ENCODE measurements around the gene ZNHIT1.
"Not testable (repeated sequence)": the region's sequence is repeated elsewhere in the genome, so short reads cannot be mapped to it uniquely, and the experiment has no call there.

Gene ZNHIT1

GRCh38 chr7:101189109-101189508 lies 28.9 kb upstream of the ZNHIT1 start:
- no peak for DNase-seq

DNA sequence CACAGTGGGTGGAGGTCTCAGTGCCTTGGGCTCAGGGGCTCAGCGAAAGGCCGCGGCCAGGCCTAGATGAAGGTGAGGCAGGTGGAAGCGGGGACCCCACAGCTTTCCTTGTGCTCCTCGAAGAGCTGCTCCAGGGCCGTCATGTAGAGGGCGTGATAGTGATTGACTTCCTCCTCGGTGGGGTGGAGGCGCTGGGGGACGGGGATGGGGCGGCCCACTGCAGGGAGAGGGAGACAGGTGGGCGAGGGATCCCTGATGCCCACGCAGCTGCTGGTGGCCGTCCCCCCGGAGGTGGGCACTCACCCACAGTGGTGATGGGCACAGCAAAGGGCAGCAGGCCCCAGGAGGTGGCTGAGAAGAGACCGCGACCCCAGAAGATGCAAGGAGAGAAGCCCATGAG lies 22.1 kb upstream of the ZNHIT1 start:
- no peak for DNase-seq

GRCh38 chr7:101197991-101198390 lies 20.0 kb upstream of the ZNHIT1 start:
- no peak for DNase-seq

DNA sequence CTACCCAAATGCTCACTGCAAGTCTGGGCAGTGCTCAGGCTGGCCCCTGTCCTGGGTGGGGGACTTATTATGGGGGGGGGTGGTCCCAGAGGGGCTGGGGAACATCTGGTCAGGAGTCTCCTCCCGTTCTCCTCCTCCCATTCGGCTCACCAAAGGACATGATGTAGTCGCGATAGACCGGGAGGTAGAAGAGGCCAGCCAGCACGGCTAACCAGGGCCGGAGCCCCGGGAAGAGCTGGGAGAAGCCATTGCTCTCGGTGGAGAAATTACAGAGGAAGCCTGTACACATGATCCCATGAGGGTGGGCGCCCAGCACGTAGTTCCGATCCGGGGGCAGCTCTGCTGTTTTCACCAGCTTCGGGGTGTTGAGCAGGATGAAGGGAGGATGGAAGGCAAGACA lies 19.5 kb upstream of the ZNHIT1 start:
- DNase-seq = no peak

DNA sequence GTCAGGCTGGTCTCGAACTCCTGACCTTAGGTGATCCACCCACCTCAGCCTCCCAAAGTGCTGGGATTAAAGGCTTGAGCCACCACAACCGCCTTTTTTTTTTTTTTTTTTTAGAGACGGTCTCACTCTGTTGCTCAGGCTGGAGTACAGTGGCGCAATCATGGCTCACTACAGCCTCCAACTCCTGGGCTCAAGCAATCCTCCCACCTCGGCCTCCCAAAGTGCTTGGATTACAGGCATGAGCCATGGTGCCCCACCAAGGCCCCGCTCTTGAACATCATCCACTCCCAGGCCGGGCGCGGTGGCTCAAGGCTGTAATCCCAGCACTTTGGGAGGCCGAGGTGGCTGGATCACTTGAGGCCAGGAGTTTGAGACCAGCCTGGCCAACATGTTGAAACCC lies 18.4 kb upstream of the ZNHIT1 start:
- not testable (repeated sequence) for DNase-seq

- DNase-seq = no peak
These were observed 17.5 kb upstream of the ZNHIT1 start for GRCh38 chr7:101200504-101200861.

DNA sequence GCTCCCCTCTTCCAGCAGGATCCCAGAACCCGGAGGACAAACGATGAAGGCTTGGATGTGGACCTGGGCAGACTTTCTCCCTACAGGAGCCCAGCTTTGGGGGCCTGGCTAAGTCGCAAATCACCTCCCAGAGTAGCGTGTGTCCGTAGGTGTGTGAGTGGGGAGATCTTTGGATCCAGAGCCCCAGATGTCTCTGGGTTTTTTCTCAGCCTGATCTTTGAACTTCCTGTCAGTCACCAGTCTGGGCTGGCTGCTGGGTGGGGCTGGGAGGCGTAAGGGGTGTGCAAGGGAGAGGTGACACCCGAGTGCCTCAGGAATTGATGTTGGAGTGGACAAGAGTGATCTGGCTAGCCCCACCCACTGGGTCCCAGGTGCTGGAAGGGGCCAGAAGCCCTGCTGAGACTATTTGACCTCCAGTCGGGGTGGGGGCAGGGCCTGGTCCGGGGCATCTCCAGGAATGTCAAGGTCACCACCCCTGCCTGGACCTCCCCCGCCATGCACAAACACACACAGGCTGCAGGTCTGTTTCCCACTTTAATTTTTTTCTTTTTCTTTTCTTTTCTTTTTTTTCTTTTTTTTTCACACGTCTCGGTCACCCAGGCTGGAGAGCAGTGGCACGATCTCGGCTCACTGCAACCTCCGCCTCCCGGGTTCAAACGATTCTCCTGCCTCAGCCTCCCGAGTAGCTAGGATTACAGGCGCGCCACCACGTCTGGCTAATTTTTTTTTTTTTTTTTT lies 16.9 kb upstream of the ZNHIT1 start, which contains the start of gene MOGAT3:
MOGAT3 (minus strand) TSS at position 175 of the 738 bp plus-strand sequence. CDS start 182 bp downstream, outside the sequence.
- no peak for DNase-seq

DNA sequence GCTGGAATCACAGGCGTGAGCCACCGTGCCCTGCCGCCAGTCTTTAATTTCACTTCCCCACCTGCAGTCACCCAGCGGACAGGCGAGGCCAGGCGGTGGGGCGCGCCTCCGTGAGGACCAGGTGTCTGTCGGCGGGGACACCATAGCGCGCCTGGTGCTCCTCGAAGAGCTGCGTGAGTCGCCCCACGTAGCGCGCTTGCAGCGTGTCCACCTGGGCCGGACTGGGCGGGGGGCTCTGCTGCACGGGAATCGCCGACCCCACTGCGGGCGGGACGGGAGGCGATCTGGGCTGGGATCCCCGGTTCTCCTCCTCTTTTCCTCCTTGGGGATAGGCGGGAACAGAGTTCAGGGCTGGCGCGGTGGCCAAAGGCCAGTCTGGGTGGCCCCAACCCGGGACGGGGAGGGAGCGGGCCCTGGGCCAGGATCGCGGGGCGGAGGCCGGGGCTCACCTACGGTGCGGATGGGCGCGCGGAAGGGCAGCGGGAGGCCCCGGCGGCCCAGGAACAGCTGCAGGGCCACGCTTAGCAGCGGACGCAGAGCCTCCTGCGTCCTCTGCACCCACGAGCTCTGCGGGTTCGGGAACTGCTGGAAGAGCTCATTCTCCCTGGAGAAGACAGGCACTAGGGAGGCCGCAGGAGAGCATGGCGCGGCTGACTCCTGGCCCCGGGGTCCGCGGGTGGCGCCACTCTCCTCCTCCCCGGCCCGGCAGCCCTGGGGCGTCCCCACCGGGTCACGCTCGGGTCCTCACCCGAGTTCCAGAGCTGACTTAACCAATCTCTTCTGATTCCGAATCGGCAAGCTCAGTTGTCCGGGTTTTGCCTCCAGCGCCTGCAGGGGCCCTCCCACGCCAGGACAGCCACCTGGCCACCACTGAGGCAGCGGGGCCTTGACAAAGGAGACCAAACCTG lies 16.0 kb upstream of the ZNHIT1 start:
- DNase-seq = no peak

DNA sequence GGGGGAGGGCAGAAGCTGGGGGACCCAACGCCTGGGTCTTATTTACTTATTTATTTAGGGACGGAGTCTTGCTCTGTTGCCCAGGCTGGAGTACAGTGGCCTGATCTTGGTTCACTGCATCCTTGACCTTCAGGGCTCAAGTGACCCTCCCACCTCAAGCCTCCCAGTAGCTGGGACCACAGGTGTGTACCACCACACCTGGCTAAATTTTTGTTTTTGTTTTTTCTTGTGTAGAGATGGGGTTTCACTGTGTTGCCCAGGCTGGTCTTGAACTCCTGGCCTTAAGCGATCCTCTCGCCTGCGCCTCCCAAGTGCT lies 15.4 kb upstream of the ZNHIT1 start:
- no peak for DNase-seq

- not testable (repeated sequence) for DNase-seq
These were observed 13.9 kb upstream of the ZNHIT1 start for GRCh38 chr7:101203740-101204738.

DNA sequence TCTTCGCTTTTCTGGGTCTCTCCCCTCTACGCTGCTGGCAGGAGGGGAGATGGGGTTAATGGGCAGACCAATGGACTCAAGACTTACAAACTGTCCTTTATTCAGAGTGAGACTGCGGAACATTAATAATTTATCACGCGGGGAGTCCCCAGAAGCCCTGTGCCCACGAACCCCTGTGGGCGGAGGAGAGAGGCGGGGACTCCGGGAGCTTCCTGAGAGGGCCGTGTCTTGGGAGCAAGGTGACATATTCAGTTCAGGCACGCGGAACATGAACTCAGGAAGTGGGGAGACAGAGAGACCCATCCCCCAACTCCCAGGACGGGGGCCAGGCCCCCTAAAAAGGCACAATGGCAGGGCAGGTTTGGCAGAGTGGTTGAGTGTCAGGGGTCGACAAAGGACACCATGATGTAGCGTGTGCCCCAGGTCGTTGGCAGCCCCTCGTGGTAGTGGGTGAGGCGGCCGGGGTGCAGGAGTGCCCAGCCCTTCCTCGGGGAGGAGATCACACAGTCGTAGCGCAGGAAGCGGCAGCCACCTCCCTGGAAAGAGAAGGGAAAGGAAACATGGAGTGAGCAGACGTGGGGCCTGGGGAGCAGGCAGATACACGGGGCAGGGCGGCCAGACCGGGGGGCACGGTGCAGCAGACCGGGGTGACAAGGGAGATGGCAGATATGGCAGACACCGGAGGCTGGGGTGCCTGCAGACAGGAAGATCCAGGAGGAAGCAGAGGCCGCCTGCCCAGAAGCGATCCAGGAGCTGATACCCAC lies 11.9 kb upstream of the ZNHIT1 start:
- no peak for DNase-seq

DNA sequence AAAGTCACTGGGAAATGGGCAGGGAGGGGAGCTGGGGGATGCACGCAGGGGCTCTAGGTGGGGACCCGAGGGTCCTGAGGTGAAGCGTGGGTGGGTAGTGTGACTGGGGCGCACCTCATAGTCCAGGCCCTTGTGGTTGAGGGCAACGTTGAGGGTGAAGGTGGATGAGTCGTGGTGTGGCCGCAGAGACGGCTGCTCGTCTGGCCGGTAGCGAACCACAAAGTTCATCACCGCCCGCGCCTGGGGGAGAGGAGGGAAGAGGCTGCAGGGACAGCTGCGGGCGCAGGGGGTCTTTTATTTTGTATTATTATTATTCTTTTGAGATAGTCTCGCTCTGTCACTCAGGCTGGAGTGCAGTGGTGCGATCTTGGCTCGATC lies 11.3 kb upstream of the ZNHIT1 start:
- no peak for DNase-seq

GRCh38 chr7:101207459-101207858 lies 10.5 kb upstream of the ZNHIT1 start:
- DNase-seq = no peak

DNA sequence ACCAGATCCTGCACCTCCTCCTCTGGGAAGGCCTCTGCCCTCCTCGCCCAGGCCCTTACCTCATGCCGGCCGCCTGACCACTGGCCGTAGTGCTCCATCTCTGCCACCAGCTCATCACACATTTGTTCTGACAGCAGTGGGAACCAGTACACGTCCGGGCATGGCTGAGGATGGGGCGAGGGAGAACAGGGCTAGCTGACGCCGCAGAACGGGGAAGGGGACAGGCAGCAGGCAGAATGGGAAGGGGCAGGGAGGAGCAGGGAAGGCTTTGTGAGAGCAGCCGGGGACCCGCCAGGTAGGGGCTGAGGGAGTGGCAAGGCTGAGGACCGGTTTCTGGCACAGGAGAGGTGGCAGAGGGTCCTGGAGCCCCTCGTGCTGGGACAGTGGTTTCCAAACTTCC lies 9.2 kb upstream of the ZNHIT1 start:
- no peak for DNase-seq

- DNase-seq = no peak
These were observed 7.8 kb upstream of the ZNHIT1 start for GRCh38 chr7:101210143-101210542.

GRCh38 chr7:101211501-101211900 lies 6.5 kb upstream of the ZNHIT1 start:
- DNase-seq = no peak

GRCh38 chr7:101212014-101212413 lies 6.0 kb upstream of the ZNHIT1 start:
- DNase-seq = no peak

DNA sequence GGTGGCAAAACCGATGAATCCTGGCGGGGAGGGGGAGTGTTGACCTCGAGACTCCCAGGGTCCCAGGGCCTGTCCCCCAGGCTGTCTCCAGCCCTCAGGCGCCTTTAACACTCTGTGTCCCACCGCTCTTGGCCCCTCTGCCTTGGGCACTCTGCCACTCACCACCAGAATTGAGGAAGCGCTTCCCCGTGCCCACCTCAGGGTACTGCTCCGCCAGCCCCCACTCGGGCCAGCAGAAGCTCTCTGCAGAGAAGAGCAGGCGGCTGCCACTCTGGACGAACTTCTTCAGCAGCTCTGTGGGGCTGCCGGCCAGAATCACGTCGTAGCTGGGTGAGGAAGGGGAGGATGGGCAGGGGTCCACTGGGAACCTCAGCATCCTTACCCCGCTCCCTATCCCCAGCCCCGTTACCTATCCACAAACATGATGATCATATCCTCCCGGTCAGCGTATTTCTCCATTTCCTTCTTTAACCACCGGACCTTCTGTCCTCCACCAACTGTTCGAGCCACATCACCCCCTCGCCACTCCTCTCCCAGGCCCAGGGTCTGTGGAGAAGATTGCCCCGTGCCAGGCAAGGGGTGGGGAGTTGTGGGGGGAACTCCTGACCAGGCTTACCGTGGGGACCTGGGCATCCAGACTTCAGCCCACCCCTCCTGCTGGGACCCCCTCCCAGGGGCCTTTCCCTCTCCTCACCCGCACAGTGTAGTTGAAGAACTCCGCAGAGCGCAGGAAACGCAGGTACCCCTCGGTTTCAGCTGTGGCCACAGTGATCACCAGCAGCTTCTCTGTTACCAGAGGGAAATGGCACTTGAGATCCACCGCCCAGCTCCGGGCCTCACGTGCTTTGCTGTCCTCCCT lies 1.7 kb upstream of the ZNHIT1 start:
- no peak for DNase-seq

GRCh38 chr7:101216860-101217387 lies 1.0 kb upstream of the ZNHIT1 start:
- DNase-seq = no peak

GRCh38 chr7:101218236-101219125 lies 516 bp downstream of the ZNHIT1 start:
- DNase-seq = no peak
